ENCODE results near the gene FOXG1. TPM values are rescaled to one million over a fixed set of nuclear protein-coding genes. Genes with fewer than 3 reads are reported as not detected.
A peak's percentile ranks its signal among the peaks of the same experiment; 100 is the strongest.

FOXG1 gene
- total and polyA plus RNA-seq, 9 of the 15 experiments (the other 6 are each of a cell fraction or from before 2014, with no cell fraction given) = 0.56 to 3.7 (median 0.85) TPM

GRCh38 chr14:28762955-28763326, 3.6 kb upstream of the FOXG1 start:
- no peak for TF ChIP-seq MTA3 (IDR thresholded peaks at IDR 0.05; ENCODE audit: borderline replicate concordance)
- 31% methylated on average over 3 of the region's 3 CpGs for WGBS (ENCODE audit: insufficient coverage, low coverage, missing lambda C conversion rate)
- H2AFZ ChIP-seq (ENCODE audit: low read depth, low read length) = no peak overlapping the region
- intact Hi-C loops (cut with micrococcal nuclease) = no loop called here
- H4K20me1 ChIP-seq (replicated peaks; ENCODE audit: control insufficient read depth, insufficient read depth, low read length) = no peaks in the 10 kb centered on the region
- DNase-seq (ENCODE audit: extremely low read depth in 1 of 4, low spot score in 3 of 4) = no peak
- POLR2A ChIA-PET = no interaction called here
- H3K27ac ChIP-seq (ENCODE audit: extremely low read depth, low read depth, low read length) = no peak overlapping the region
- peaks cover 26% of the 10 kb centered on the region for H3K79me2 ChIP-seq (ENCODE audit: control insufficient read depth, insufficient read depth, low read length)
- no TSS peak for BruUV-seq (replicated peaks)
- no peak for FAIRE-seq
- H3K9me3 ChIP-seq (replicated peaks; ENCODE audit: control insufficient read depth, insufficient read depth, low read depth, low read length) = no peaks in the 10 kb centered on the region
- CTCF ChIA-PET (ENCODE audit: low intra/inter-chr PET ratio) = no interaction called here
- no peak overlapping the region for H3K4me3 ChIP-seq
- H3K36me3 ChIP-seq (ENCODE audit: control insufficient read depth, insufficient read depth, low read length) = no peaks in the 10 kb centered on the region
- H3K27me3 ChIP-seq (ENCODE audit: control insufficient read depth in 2 of 2, insufficient read depth in 2 of 2, low read length in 2 of 2) = no peaks in the 10 kb centered on the region; a peak in 1 of 5 replicates
- H3K4me1 ChIP-seq (replicated peaks in 1 of 2; ENCODE audit: control insufficient read depth in 2 of 2, insufficient read depth in 2 of 2, low read length in 2 of 2) = peaks cover 0 to 2% of the 10 kb centered on the region in 2 experiments; a peak in 2 of 5 replicates
- no peak for ATAC-seq
- H3K4me2 ChIP-seq (ENCODE audit: insufficient read depth, low read length) = no peak overlapping the region
- in situ Hi-C loops (cut with MboI) = loop anchor here (25.0 kb wide), 2 partner anchors 449 to 1449 kb away; no protein-coding TSS in a partner anchor
- H3K9me1 ChIP-seq (ENCODE audit: control insufficient read depth, insufficient read depth, low read length) = no peaks in the 10 kb centered on the region
- H3K9ac ChIP-seq (ENCODE audit: insufficient read depth in 1 of 2, low read depth in 2 of 2, low read length in 2 of 2) = no peak overlapping the region

- in situ Hi-C loops (cut with MboI) = loop anchor here (25.0 kb wide), 2 partner anchors 448 to 1448 kb away; no protein-coding TSS in a partner anchor
- Histone ChIP-seq H3K9me3 (replicated peaks; ENCODE audit: control insufficient read depth, insufficient read depth, low read depth, low read length) (no peaks in the 10 kb centered on the region), H3K4me2 (ENCODE audit: insufficient read depth, low read length) (peak overlapping the region; percentile 60), H3K4me3 (peak overlapping the region; percentile 46), H3K27me3 (ENCODE audit: control insufficient read depth in 2 of 2, insufficient read depth in 2 of 2, low read length in 2 of 2) (no peaks in the 10 kb centered on the region; a peak in 1 of 5 replicates), H3K36me3 (ENCODE audit: control insufficient read depth, insufficient read depth, low read length) (no peaks in the 10 kb centered on the region), H3K79me2 (ENCODE audit: control insufficient read depth, insufficient read depth, low read length) (peaks cover 35% of the 10 kb centered on the region), H3K27ac (ENCODE audit: extremely low read depth, low read depth, low read length) (0 out of 3 replicates have a peak overlapping the region, but pooled peaks have one; percentile 31), H3K4me1 (replicated peaks in 1 of 2; ENCODE audit: control insufficient read depth in 2 of 2, insufficient read depth in 2 of 2, low read length in 2 of 2) (peaks cover 0 to 8% of the 10 kb centered on the region in 2 experiments; a peak in 2 of 5 replicates), H2AFZ (ENCODE audit: low read depth, low read length) (0 out of 2 replicates have a peak overlapping the region, but pooled peaks have one; percentile 19), H4K20me1 (replicated peaks; ENCODE audit: control insufficient read depth, insufficient read depth, low read length) (no peaks in the 10 kb centered on the region), H3K9me1 (ENCODE audit: control insufficient read depth, insufficient read depth, low read length) (no peaks in the 10 kb centered on the region), H3K9ac (ENCODE audit: insufficient read depth in 1 of 2, low read depth in 2 of 2, low read length in 2 of 2) (peak overlapping the region in 1 of 2 experiments; percentile 34; a peak in 2 of 4 replicates)
- FAIRE-seq = no peak
- no TSS peak for BruUV-seq (replicated peaks)
- WGBS (ENCODE audit: insufficient coverage, low coverage, missing lambda C conversion rate) = 8% methylated on average over 4 of the region's 4 CpGs
- ChIA-PET CTCF (ENCODE audit: low intra/inter-chr PET ratio) (no interaction called here), POLR2A (interaction anchor here (1.0 kb wide), 1 partner anchor 8 kb away, joined by 3 read pairs; no protein-coding TSS in a partner anchor)
- intact Hi-C loops (cut with micrococcal nuclease) = no loop called here
- TF ChIP-seq PREB (CRISPR knock-in tag; IDR thresholded peaks at IDR 0.05) = no peak
- TF ChIP-seq DACH1 (IDR thresholded peaks at IDR 0.05; ENCODE audit: partially characterized antibody) = no peak
- TF ChIP-seq NR2C1 (IDR thresholded peaks at IDR 0.05) = no peak
- TF ChIP-seq NR2C1 (tag; IDR thresholded peaks at IDR 0.05) = no peak
- TF ChIP-seq BDP1 (IDR thresholded peaks at IDR 0.05; ENCODE audit: insufficient read depth, insufficient read length) = no peak
- no peak for TF ChIP-seq GTF2F1 (IDR thresholded peaks at IDR 0.05; ENCODE audit: low read depth, low read length)
- no peak for TF ChIP-seq PCBP2 (IDR thresholded peaks at IDR 0.05; ENCODE audit: low read depth, low read length, poor library complexity, severe bottlenecking)
- TF ChIP-seq BMI1 (IDR thresholded peaks at IDR 0.05; ENCODE audit: low read length) = no peak
- TF ChIP-seq CTCF (IDR thresholded peaks at IDR 0.05 in 2 of 3, conservative IDR thresholded peaks at IDR 0.05 in 1 of 3; ENCODE audit: insufficient read depth in 2 of 3, low read depth in 1 of 3, low read length in 3 of 3) = no peak
- TF ChIP-seq HCFC1 (IDR thresholded peaks at IDR 0.05; ENCODE audit: low read depth, low read length) = no peak
- no peak for TF ChIP-seq MYNN (IDR thresholded peaks at IDR 0.05)
- no peak for TF ChIP-seq MYNN (CRISPR knock-in tag; IDR thresholded peaks at IDR 0.05)
- TF ChIP-seq ZNF12 (CRISPR knock-in tag; IDR thresholded peaks at IDR 0.05) = no peak
- TF ChIP-seq PYGO2 (tag; IDR thresholded peaks at IDR 0.05) = no peak
- no peak for ATAC-seq
- no peak for DNase-seq (ENCODE audit: extremely low read depth in 1 of 4, low spot score in 3 of 4)
Measured at GRCh38 chr14:28763751-28764256, 2.8 kb upstream of the FOXG1 start.
